Naive thymus-derived CD4-positive, alpha-beta T cell (primary cell): ENCODE results near the gene SLC27A6. TPM values are rescaled to one million over a fixed set of nuclear protein-coding genes. Genes with fewer than 3 reads are reported as not detected.

Experiments
- ATAC-seq: fragments of 150-1000 bp; cut with Tn5 transposase; 2 replicates; pipeline ENCODE4 v1.10.0; 2021; ENCODE audit warnings: mild to moderate bottlenecking, moderate library complexity
- CTCF ChIA-PET: fragments of 350-600 bp; sonication (Branson Sonifier 250); formaldehyde crosslinking; loops from one replicate; lab custom pipeline; 2021; ENCODE audit warnings: antibody characterized with exemption; lab: Charles Lee
- POLR2A ChIA-PET: fragments of 350-600 bp; sonication (Branson Sonifier 250); formaldehyde crosslinking; loops from one replicate; lab custom pipeline; 2021; ENCODE audit warnings: antibody characterized with exemption, inconsistent platforms; lab: Charles Lee
- DNase-seq, 9 donors: peaks; one replicate each; pipeline versions ENCODE4 v3.0.0 to v3.0.0-alpha.2; 2020 to 2022; ENCODE audit warnings: mixed read lengths in 1 of 9
- H3K27ac ChIP-seq: one replicate; pipeline ENCODE4 v1.7.0; 2013; ENCODE audit warnings: mild to moderate bottlenecking, low read depth, low read length, moderate library complexity
- H3K27me3 ChIP-seq, 2 donors: one replicate each; pipeline ENCODE4 v1.7.0; 2013; ENCODE audit warnings: low read length in 2 of 2, mild to moderate bottlenecking in 2 of 2, moderate library complexity in 2 of 2; ENCODE audit not compliant: control insufficient read depth in 2 of 2, insufficient read depth in 2 of 2
- H3K36me3 ChIP-seq, 3 experiments: 1 replicate in 2 of 3; 2 replicates in 1 of 3; pipeline ENCODE4 v1.7.0; 2013; ENCODE audit warnings: low read length in 3 of 3, mild to moderate bottlenecking in 3 of 3, moderate library complexity in 1 of 3; ENCODE audit not compliant: insufficient read depth in 3 of 3, control insufficient read depth in 2 of 3
- H3K4me1 ChIP-seq, 2 donors: one replicate each; pipeline ENCODE4 v1.7.0; 2013; ENCODE audit warnings: low read length in 2 of 2, mild to moderate bottlenecking in 2 of 2, moderate library complexity in 1 of 2; ENCODE audit not compliant: control insufficient read depth in 2 of 2, insufficient read depth in 2 of 2
- H3K4me3 ChIP-seq: 2 replicates; pipeline ENCODE4 v1.7.0; 2013; ENCODE audit warnings: mild to moderate bottlenecking, low read length
- H3K9me3 ChIP-seq, 3 experiments: 1 replicate in 2 of 3; 2 replicates in 1 of 3; pipeline ENCODE4 v1.7.0; 2013; ENCODE audit warnings: low read length in 3 of 3; ENCODE audit not compliant: control insufficient read depth in 2 of 3
- H3K27ac Mint-ChIP-seq, 9 donors: one replicate each; pipeline ENCODE4 v1.8.0; 2020 to 2022; ENCODE audit warnings: mixed read lengths in 9 of 9, mild to moderate bottlenecking in 8 of 9, moderate library complexity in 5 of 9, inconsistent platforms in 2 of 9
- H3K27me3 Mint-ChIP-seq, 5 donors: one replicate each; pipeline ENCODE4 v1.8.0; 2021 to 2022; ENCODE audit warnings: mixed read lengths in 5 of 5, mild to moderate bottlenecking in 1 of 5
- H3K36me3 Mint-ChIP-seq, 5 donors: one replicate each; pipeline ENCODE4 v1.8.0; 2020 to 2022; ENCODE audit warnings: mixed read lengths in 5 of 5, mild to moderate bottlenecking in 3 of 5, inconsistent platforms in 1 of 5
- H3K4me1 Mint-ChIP-seq, 7 donors: one replicate each; pipeline ENCODE4 v1.8.0; 2020 to 2022; ENCODE audit warnings: mixed read lengths in 7 of 7, mild to moderate bottlenecking in 3 of 7, inconsistent platforms in 1 of 7
- H3K4me3 Mint-ChIP-seq, 10 donors: one replicate each; pipeline ENCODE4 v1.8.0; 2020 to 2022; ENCODE audit warnings: mild to moderate bottlenecking in 10 of 10, mixed read lengths in 10 of 10, moderate library complexity in 6 of 10, inconsistent platforms in 2 of 10
- H3K9me3 Mint-ChIP-seq, 11 donors: one replicate each; pipeline ENCODE4 v1.8.0; 2020 to 2022; ENCODE audit warnings: mixed read lengths in 11 of 11, mild to moderate bottlenecking in 4 of 11, inconsistent platforms in 1 of 11, moderate library complexity in 1 of 11
- intact Hi-C, 2 donors: fragments of 100-400 bp; cut with micrococcal nuclease; formaldehyde crosslinking; loops; one replicate each; pipeline ENCODE4 v1.15.1; 2023
- polyA plus RNA-seq, 2 donors: library from polyadenylated mRNA; unstranded; fragments of 300-500 nt; fragmentation: Illumina TruSeq; gene quantifications; one replicate each; pipeline ENCODE4 v1.2.3, GENCODE V29; 2021
- total RNA-seq, 6 experiments: library from RNA in 5 of 6; stranded (reverse) in 5 of 6; gene quantifications; 1 replicate in 5 of 6; 2 replicates in 1 of 6; pipeline ENCODE4 v1.2.3 and lab custom pipeline; 2021 to 2026

The SLC27A6 gene
- total and polyA plus RNA-seq, 7 experiments from 2014 or later, result not detected

DNA sequence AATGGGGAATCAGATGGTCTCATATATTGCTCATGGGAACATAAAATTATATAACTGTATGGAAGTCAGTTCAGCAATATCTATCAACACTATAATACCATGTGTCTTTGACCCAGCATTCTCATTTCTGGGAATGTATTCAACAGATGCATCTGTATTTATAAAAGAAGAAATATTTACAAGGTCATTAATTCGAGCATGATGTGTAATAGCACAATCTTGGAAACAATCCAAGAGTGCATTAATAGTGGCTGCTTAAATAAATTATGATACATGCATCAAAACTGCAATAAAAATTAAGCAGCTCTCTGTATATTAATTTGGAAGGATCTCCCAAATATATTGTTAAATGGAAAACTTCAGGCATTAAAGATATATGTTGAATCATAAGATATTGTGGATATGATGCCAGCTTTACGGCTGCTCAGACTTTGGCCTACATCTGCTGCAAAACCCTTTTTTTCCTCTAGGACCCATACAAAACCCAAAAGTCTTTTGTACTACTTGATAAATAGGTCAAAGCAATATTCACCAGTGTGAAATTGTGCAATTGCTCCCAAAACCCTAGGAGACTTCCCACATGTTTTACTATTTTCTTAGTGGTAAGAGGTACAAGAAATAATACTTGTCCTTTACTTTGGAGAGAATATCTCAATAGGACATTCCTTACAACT lies 84.0 kb downstream of the SLC27A6 start:
- H3K27me3 Mint-ChIP-seq, result peaks cover 0 to 11% (median 1%) of the 10 kb centered on the region in 5 donors

DNA sequence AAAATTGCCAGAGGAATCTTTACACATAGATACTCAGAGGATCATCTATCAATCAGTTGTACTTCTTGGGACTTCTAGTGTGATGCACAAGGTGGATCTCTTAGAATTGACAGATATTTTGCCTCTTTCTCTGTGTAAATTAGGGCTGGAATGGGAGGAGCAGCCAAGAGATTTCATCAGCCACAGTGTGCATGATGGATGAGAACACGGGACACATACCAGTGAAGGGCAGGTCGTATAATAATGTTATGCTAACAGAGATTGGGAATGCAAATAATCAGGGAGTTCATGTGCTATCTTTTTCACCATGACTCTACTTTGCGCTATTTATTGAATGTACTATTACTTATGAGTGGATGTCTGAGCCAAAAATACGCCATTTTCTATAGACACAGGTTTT lies 86.0 kb downstream of the SLC27A6 start:
- DNase-seq (no peak), ATAC-seq (no peak)
- Mint-ChIP-seq H3K27me3 (peaks cover 0 to 23% (median 17%) of the 10 kb centered on the region in 5 donors), H3K4me3 (no peak overlapping the region), H3K27ac (no peak overlapping the region), H3K36me3 (no peaks in the 10 kb centered on the region), H3K9me3 (peaks cover 0 to 4% (median 0%) of the 10 kb centered on the region in 11 donors), H3K4me1 (no peaks in the 10 kb centered on the region)
- Histone ChIP-seq H3K36me3 (no peaks in the 10 kb centered on the region), H3K27me3 (peaks cover 0 to 2% of the 10 kb centered on the region in 2 donors), H3K27ac (no peak overlapping the region), H3K4me3 (no peak overlapping the region), H3K4me1 (no peaks in the 10 kb centered on the region), H3K9me3 (no peaks in the 10 kb centered on the region)
- POLR2A ChIA-PET, result interaction anchor here (0.6 kb wide), 1 partner anchor 50 kb away, joined by 4 read pairs; no protein-coding TSS in a partner anchor
- intact Hi-C loops, result loop anchor here in 1 of 2 donors (10.0 kb wide), 1 partner anchor 286 kb away; no protein-coding TSS in a partner anchor
- CTCF ChIA-PET, result no interaction called here

More for the DNA sequence above, 84.0 kb downstream of the SLC27A6 start:
- no peak overlapping the region for H3K27ac ChIP-seq
- ChIA-PET POLR2A (no interaction called here), CTCF (no interaction called here)
- ATAC-seq, result no peak
- Mint-ChIP-seq H3K27ac (no peak overlapping the region), H3K9me3 (peaks cover 0 to 19% (median 8%) of the 10 kb centered on the region in 11 donors), H3K4me1 (no peaks in the 10 kb centered on the region), H3K36me3 (peaks cover 0 to 4% (median 0%) of the 10 kb centered on the region in 5 donors), H3K4me3 (no peak overlapping the region)
- H3K9me3 ChIP-seq, result no peaks in the 10 kb centered on the region
- intact Hi-C loops, result no loop called here
- DNase-seq, result no peak
- peaks cover 0 to 2% of the 10 kb centered on the region in 2 donors for H3K27me3 ChIP-seq
- no peak overlapping the region for H3K4me3 ChIP-seq
- no peaks in the 10 kb centered on the region for H3K36me3 ChIP-seq
- H3K4me1 ChIP-seq, result no peaks in the 10 kb centered on the region

DNA sequence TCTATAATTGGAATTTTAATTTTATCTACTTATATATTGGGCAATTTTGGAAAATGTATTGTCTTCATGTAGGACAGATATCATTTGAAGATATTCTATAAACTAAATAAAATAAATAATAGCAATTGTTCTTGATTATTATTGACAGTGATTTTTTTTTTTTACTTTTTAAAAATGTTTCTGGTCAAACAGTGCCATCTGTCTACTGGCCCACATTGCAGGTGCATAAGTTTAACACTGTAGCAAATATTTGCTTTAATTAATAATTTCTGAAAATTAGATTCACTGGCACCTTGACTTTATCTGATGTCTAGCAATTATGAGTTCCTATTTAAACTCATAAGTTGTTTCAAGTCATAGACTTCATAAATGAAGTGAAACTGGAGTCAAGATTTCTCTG lies 88.2 kb downstream of the SLC27A6 start:
- intact Hi-C loops, result loop anchor here in 1 of 2 donors (10.0 kb wide), 1 partner anchor 289 kb away; no protein-coding TSS in a partner anchor
- POLR2A ChIA-PET, result no interaction called here
- Mint-ChIP-seq H3K36me3 (no peaks in the 10 kb centered on the region), H3K9me3 (peaks cover 0 to 18% (median 5%) of the 10 kb centered on the region in 11 donors), H3K27ac (no peak overlapping the region), H3K4me1 (no peaks in the 10 kb centered on the region), H3K4me3 (no peak overlapping the region), H3K27me3 (peaks cover 0 to 41% (median 36%) of the 10 kb centered on the region in 5 donors)
- Histone ChIP-seq H3K27ac (no peak overlapping the region), H3K4me3 (no peak overlapping the region), H3K9me3 (no peaks in the 10 kb centered on the region), H3K27me3 (peaks cover 0 to 2% of the 10 kb centered on the region in 2 donors), H3K36me3 (no peaks in the 10 kb centered on the region), H3K4me1 (no peaks in the 10 kb centered on the region)
- ATAC-seq (no peak), DNase-seq (no peak)
- CTCF ChIA-PET, result no interaction called here

DNA sequence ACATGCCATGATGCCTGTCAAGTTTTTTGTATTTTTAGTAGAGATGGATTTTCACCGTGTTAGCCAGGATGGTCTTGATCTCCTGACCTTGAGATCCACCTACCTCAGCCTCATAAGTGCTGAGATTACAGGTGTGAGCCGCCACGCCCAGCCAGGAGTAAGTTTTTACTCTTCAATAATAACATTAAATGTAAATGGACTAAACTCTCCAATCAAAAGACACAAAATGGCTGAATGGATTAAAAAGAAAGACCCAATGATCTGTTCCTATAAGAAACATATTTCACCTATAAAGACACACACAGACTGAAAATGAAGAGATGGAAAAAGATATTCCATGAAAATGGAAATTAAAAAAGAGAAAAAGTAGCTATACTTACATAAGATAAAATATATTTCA lies 92.0 kb downstream of the SLC27A6 start:
- DNase-seq, result no peak
- H3K9me3 ChIP-seq, result no peaks in the 10 kb centered on the region
- H3K4me1 ChIP-seq, result no peaks in the 10 kb centered on the region
- no peak for ATAC-seq
- ChIA-PET CTCF (no interaction called here), POLR2A (no interaction called here)
- Mint-ChIP-seq H3K9me3 (peaks cover 0 to 18% (median 5%) of the 10 kb centered on the region in 11 donors), H3K4me3 (no peak overlapping the region), H3K4me1 (no peaks in the 10 kb centered on the region), H3K27me3 (peaks cover 0 to 53% (median 35%) of the 10 kb centered on the region in 5 donors), H3K27ac (no peak overlapping the region), H3K36me3 (no peaks in the 10 kb centered on the region)
- peaks cover 0 to 2% of the 10 kb centered on the region in 2 donors for H3K27me3 ChIP-seq
- intact Hi-C loops, result loop anchor here in 1 of 2 donors (10.0 kb wide), 1 partner anchor 293 kb away; no protein-coding TSS in a partner anchor
- no peak overlapping the region for H3K4me3 ChIP-seq
- no peak overlapping the region for H3K27ac ChIP-seq
- no peaks in the 10 kb centered on the region for H3K36me3 ChIP-seq

DNA sequence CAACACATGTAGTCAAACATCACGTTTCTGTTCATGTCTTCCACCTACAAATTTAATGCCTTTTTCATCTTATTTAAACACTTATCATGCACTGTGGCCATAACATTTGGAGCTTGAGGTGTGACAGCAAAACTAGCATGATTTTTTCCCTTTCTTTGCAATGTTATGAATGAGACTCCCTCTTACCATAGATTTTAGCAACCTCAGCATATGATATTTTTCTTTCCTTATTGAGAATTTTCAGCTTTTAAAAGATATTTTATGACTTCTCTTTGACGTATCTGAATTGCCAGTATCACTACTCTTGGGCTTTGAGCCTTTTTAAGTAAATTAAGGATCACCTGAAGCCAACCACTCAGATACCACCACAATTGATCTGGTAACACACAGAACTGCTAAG lies 96.6 kb downstream of the SLC27A6 start:
- Mint-ChIP-seq H3K4me1 (no peaks in the 10 kb centered on the region), H3K9me3 (peaks cover 0 to 13% (median under 1%) of the 10 kb centered on the region in 11 donors), H3K27ac (no peak overlapping the region), H3K4me3 (no peak overlapping the region), H3K27me3 (peaks cover 5 to 39% (median 24%) of the 10 kb centered on the region in 5 donors), H3K36me3 (no peaks in the 10 kb centered on the region)
- intact Hi-C loops, result no loop called here
- H3K9me3 ChIP-seq, result no peaks in the 10 kb centered on the region
- ChIA-PET CTCF (no interaction called here), POLR2A (no interaction called here)
- no peak overlapping the region for H3K4me3 ChIP-seq
- no peaks in the 10 kb centered on the region for H3K36me3 ChIP-seq
- H3K27ac ChIP-seq, result no peak overlapping the region
- no peak for ATAC-seq
- DNase-seq, result no peak
- no peaks in the 10 kb centered on the region for H3K27me3 ChIP-seq
- H3K4me1 ChIP-seq, result no peaks in the 10 kb centered on the region

DNA sequence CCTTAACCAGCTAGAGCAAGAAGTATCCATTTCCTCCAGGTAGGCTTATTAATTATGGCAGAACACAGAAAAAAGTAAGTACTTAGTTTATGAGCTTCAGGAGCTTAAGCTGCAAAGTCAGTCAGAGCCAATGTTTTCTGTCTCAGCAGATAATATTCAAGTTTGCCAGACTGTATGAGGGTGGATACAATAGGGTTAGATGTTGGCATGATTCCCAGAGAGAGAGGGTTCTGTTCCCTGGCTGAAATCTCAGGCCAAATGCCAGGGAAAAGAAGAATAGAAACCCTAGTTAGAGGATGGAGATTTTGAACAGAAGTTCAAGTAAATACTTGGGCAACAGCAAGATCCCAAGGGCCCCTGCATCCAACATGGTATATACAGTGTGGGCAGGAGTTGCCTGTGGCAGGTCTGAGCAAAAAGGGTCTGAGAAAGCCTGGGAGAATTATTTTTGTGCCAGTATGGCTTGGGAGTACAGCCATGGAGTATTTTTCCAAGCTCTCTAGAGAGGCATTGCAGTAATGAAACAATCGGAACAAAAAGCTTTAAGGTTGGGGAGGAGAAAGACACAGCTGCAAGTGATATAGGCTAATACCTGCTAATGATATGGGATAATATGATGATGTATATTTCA lies 98.3 kb downstream of the SLC27A6 start:
- ChIA-PET POLR2A (no interaction called here), CTCF (no interaction called here)
- Histone ChIP-seq H3K4me3 (no peak overlapping the region), H3K27ac (no peak overlapping the region), H3K36me3 (no peaks in the 10 kb centered on the region), H3K9me3 (no peaks in the 10 kb centered on the region), H3K27me3 (no peaks in the 10 kb centered on the region), H3K4me1 (no peaks in the 10 kb centered on the region)
- Mint-ChIP-seq H3K27ac (no peak overlapping the region), H3K27me3 (peaks cover 0 to 22% (median 10%) of the 10 kb centered on the region in 5 donors), H3K4me3 (no peak overlapping the region), H3K4me1 (no peaks in the 10 kb centered on the region), H3K36me3 (no peaks in the 10 kb centered on the region), H3K9me3 (no peaks in the 10 kb centered on the region)
- ATAC-seq (no peak), DNase-seq (no peak)
- intact Hi-C loops, result no loop called here
